NT2/D1 (cell line): ENCODE results near the gene ANKRD36B.
"Not testable (repeated sequence)": the region's sequence is repeated elsewhere in the genome, so short reads cannot be mapped to it uniquely, and the experiment has no call there.

Experiments used
- DNase-seq: peaks from one replicate; pipeline ENCODE4 v3.0.0-alpha.2; 2011; ENCODE audit warnings: low read depth, low spot score
- H3K27me3 ChIP-seq: 2 replicates; pipeline ENCODE4 v1.6.0; 2011; ENCODE audit warnings: mild to moderate bottlenecking; ENCODE audit not compliant: insufficient read length, insufficient read depth
- H3K36me3 ChIP-seq: 2 replicates; pipeline ENCODE4 v1.6.1; 2011; ENCODE audit warnings: mild to moderate bottlenecking, low read length, mixed read lengths; ENCODE audit not compliant: insufficient read depth, insufficient read length
- H3K4me1 ChIP-seq: 2 replicates; pipeline ENCODE4 v1.5.1; 2011; ENCODE audit not compliant: insufficient read depth, insufficient read length
- H3K4me3 ChIP-seq: 2 replicates; pipeline ENCODE4 v1.5.1; 2011; ENCODE audit warnings: low read depth; ENCODE audit not compliant: insufficient read length
- H3K9ac ChIP-seq: 2 replicates; pipeline ENCODE4 v1.6.0; 2011; ENCODE audit warnings: low read depth; ENCODE audit not compliant: insufficient read length
- H3K9me3 ChIP-seq: 2 replicates; pipeline ENCODE4 v1.5.1; 2011; ENCODE audit warnings: mild to moderate bottlenecking, low read length; ENCODE audit not compliant: insufficient read depth
- SUZ12 ChIP-seq: IDR thresholded peaks from 2 replicates; pipeline ENCODE4 v1.6.1; 2011; ENCODE audit not compliant: insufficient read length, insufficient read depth; ENCODE audit errors: extremely low read depth
- YY1 ChIP-seq: IDR thresholded peaks from 2 replicates; pipeline ENCODE4 v1.6.1; 2011; ENCODE audit not compliant: insufficient read length, insufficient read depth
- ZNF274 ChIP-seq: IDR thresholded peaks from 2 replicates; pipeline ENCODE4 v1.6.1; 2011; ENCODE audit warnings: mild to moderate bottlenecking, low read depth, low read length

Gene ANKRD36B

GRCh38 chr2:97546711-97547110, 43.0 kb downstream of the ANKRD36B start:
- H3K36me3 ChIP-seq: peaks cover 15% of the 10 kb centered on the region
- DNase-seq: no peak
- H3K4me3 ChIP-seq: no peak overlapping the region
- H3K4me1 ChIP-seq: no peaks in the 10 kb centered on the region
- TF ChIP-seq SUZ12 (no peak), YY1 (no peak), ZNF274 (no peak)
- H3K27me3 ChIP-seq: no peaks in the 10 kb centered on the region
- no peaks in the 10 kb centered on the region for H3K9me3 ChIP-seq
- no peak overlapping the region for H3K9ac ChIP-seq

DNA sequence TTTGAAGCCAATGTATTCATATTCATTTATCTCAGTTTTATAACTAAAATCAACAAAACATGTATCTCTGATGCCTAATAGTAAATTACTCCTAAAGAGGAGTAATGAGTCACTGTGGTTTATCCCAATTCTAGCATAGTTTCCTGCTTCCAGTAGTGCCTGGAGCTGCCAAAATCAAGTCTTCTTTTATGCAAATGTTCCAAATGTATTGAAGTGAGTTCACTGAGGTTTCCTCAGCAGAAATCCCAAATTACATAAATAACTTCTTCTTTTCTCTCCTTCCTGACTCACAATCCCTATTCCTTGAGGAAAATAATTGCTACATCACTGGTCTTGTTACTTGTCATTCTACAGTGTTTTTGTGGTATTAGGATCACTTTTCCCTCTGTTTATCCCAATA, 44.8 kb downstream of the ANKRD36B start:
- not testable (repeated sequence) for H3K9ac ChIP-seq, H3K27me3 ChIP-seq, DNase-seq, H3K9me3 ChIP-seq, H3K36me3 ChIP-seq, H3K4me1 ChIP-seq, H3K4me3 ChIP-seq

GRCh38 chr2:97525904-97526303, 63.8 kb downstream of the ANKRD36B start:
- not testable (repeated sequence) for DNase-seq, H3K9me3 ChIP-seq, H3K4me3 ChIP-seq, H3K36me3 ChIP-seq, H3K4me1 ChIP-seq, H3K27me3 ChIP-seq, H3K9ac ChIP-seq

DNA sequence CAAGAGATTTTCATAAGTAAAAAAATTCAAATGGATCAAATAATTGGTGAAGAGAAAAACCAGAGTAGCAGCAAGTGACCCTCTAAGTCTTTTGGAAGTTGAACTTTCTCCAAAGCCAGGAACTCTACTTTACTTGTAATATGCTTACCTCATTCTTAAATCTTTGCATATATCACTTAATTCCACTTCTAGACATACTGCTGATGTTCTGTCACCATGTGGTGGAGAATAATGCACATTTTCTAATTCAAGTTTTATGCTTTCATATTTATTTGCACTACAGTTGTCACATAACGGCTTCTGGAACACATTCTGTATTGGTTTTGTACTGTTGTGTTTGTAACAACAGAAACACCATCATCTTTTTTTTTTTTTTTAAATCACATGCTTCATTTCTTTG, 65.9 kb downstream of the ANKRD36B start:
- not testable (repeated sequence) for H3K4me1 ChIP-seq, H3K4me3 ChIP-seq, DNase-seq, H3K9me3 ChIP-seq, H3K36me3 ChIP-seq, H3K27me3 ChIP-seq, H3K9ac ChIP-seq

GRCh38 chr2:97522916-97523555, 66.6 kb downstream of the ANKRD36B start:
- not testable (repeated sequence) for H3K9me3 ChIP-seq, H3K27me3 ChIP-seq, H3K9ac ChIP-seq, H3K4me1 ChIP-seq, DNase-seq, H3K36me3 ChIP-seq, H3K4me3 ChIP-seq

DNA sequence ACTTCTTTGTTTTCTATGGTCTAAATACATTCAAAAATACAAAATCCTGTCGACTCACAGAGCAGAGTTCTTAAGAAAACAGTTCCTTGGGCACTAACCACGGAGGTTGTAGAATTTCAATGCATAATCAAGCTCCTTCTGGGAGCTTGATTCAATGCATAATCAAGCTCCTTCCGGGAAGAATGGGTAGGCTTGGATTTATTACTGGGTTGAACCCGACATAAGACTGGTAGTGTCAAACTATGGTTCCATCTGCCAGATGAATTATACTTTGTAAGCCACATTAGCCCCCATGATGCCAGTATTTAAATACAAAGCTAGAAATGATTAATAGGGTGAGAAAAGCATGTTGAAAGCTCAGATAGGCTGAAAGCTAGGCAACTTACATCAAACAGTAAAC, 94.0 kb downstream of the ANKRD36B start:
- not testable (repeated sequence) for H3K36me3 ChIP-seq, H3K27me3 ChIP-seq, H3K4me3 ChIP-seq, DNase-seq, H3K9me3 ChIP-seq, H3K9ac ChIP-seq, H3K4me1 ChIP-seq

DNA sequence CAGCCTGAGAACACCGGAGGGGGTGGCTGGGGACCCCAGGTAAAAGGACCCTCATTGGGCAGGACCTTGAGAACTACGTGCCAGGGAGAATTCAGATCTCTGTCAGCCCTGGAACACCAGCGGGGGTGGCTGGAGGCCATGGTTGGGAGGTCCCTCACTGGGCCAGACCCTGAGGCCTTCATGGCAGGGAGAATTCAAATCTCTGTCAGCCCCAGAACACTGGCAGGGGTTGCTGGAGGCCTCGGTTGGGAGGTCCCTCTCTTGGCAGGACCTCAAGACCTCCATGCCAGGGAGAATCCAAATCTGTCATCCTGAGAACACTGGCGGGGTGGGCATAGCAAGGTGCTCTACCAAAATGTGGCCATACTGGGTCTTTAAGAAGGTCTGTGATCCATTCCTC, 99.5 kb downstream of the ANKRD36B start:
- H3K27me3 ChIP-seq, DNase-seq, H3K9ac ChIP-seq, H3K4me1 ChIP-seq, H3K36me3 ChIP-seq, H3K9me3 ChIP-seq, H3K4me3 ChIP-seq: not testable (repeated sequence)
